ENCODE results near the gene MGAT5B. TPM values are rescaled to one million over a fixed set of nuclear protein-coding genes. Genes with fewer than 3 reads are reported as not detected.
A peak's percentile ranks its signal among the peaks of the same experiment; 100 is the strongest.

The MGAT5B gene
- total and polyA plus RNA-seq, 2 donors from 2014 or later, result 0.56 to 2.3 TPM

GRCh38 chr17:76926237-76926866, 58.1 kb downstream of the MGAT5B start:
- peaks cover 0 to 5% (median 0%) of the 10 kb centered on the region in 3 donors for H3K4me1 ChIP-seq (ENCODE audit: control insufficient read depth in 2 of 3, insufficient read depth in 2 of 3, low read depth in 1 of 3, low read length in 3 of 3)
- TF ChIP-seq CTCF (IDR thresholded peaks at IDR 0.05; ENCODE audit: borderline replicate concordance, extremely low read depth, insufficient read depth), result no peak
- no peak overlapping the region for H3K27ac ChIP-seq (ENCODE audit: low read depth in 2 of 2, low read length in 2 of 2)
- FAIRE-seq (no peak), DNase-seq (peak in 1 of 5 donors; percentile 58)
- no peaks in the 10 kb centered on the region for H3K27me3 ChIP-seq (ENCODE audit: control insufficient read depth, insufficient read depth, low read length)
- H3K36me3 ChIP-seq (ENCODE audit: control insufficient read depth in 2 of 3, insufficient read depth in 3 of 3, low read length in 3 of 3), result no peaks in the 10 kb centered on the region
- H3K9ac ChIP-seq (ENCODE audit: low read length in 3 of 3), result no peak overlapping the region
- H3K4me3 ChIP-seq (ENCODE audit: low read length in 3 of 3), result no peak overlapping the region
- no peaks in the 10 kb centered on the region for H3K9me3 ChIP-seq (ENCODE audit: control insufficient read depth in 2 of 3, insufficient read depth in 1 of 3, low read length in 3 of 3)
- intact Hi-C loops (cut with DNase I), result no loop called here

GRCh38 chr17:76927577-76927976, 59.4 kb downstream of the MGAT5B start:
- H3K27me3 ChIP-seq (ENCODE audit: control insufficient read depth, insufficient read depth, low read length), result no peaks in the 10 kb centered on the region
- H3K4me1 ChIP-seq (ENCODE audit: control insufficient read depth in 2 of 3, insufficient read depth in 2 of 3, low read depth in 1 of 3, low read length in 3 of 3), result peaks cover 0 to 5% (median 0%) of the 10 kb centered on the region in 3 donors
- peak in 1 of 5 donors; percentile 39 for DNase-seq
- no peak for TF ChIP-seq CTCF (IDR thresholded peaks at IDR 0.05; ENCODE audit: borderline replicate concordance, extremely low read depth, insufficient read depth)
- no peak for FAIRE-seq
- no peak overlapping the region for H3K27ac ChIP-seq (ENCODE audit: low read depth in 2 of 2, low read length in 2 of 2)
- H3K4me3 ChIP-seq (ENCODE audit: low read length in 3 of 3), result no peak overlapping the region
- H3K36me3 ChIP-seq (ENCODE audit: control insufficient read depth in 2 of 3, insufficient read depth in 3 of 3, low read length in 3 of 3), result no peaks in the 10 kb centered on the region
- no peak overlapping the region for H3K9ac ChIP-seq (ENCODE audit: low read length in 3 of 3)
- no peaks in the 10 kb centered on the region for H3K9me3 ChIP-seq (ENCODE audit: control insufficient read depth in 2 of 3, insufficient read depth in 1 of 3, low read length in 3 of 3)
- intact Hi-C loops (cut with DNase I), result no loop called here

- H3K27me3 ChIP-seq (ENCODE audit: control insufficient read depth, insufficient read depth, low read length), result no peaks in the 10 kb centered on the region
- DNase-seq, result no peak
- no peak overlapping the region for H3K27ac ChIP-seq (ENCODE audit: low read depth in 2 of 2, low read length in 2 of 2)
- H3K4me1 ChIP-seq (ENCODE audit: control insufficient read depth in 2 of 3, insufficient read depth in 2 of 3, low read depth in 1 of 3, low read length in 3 of 3), result peaks cover 0 to 5% (median 0%) of the 10 kb centered on the region in 3 donors
- TF ChIP-seq CTCF (IDR thresholded peaks at IDR 0.05; ENCODE audit: borderline replicate concordance, extremely low read depth, insufficient read depth), result no peak
- no peaks in the 10 kb centered on the region for H3K9me3 ChIP-seq (ENCODE audit: control insufficient read depth in 2 of 3, insufficient read depth in 1 of 3, low read length in 3 of 3)
- H3K4me3 ChIP-seq (ENCODE audit: low read length in 3 of 3), result no peak overlapping the region
- intact Hi-C loops (cut with DNase I), result no loop called here
- H3K36me3 ChIP-seq (ENCODE audit: control insufficient read depth in 2 of 3, insufficient read depth in 3 of 3, low read length in 3 of 3), result no peaks in the 10 kb centered on the region
- no peak for FAIRE-seq
- no peak overlapping the region for H3K9ac ChIP-seq (ENCODE audit: low read length in 3 of 3)
These were observed 59.8 kb downstream of the MGAT5B start for GRCh38 chr17:76927982-76928381.

- no peak overlapping the region for H3K4me3 ChIP-seq (ENCODE audit: low read length in 3 of 3)
- H3K36me3 ChIP-seq (ENCODE audit: control insufficient read depth in 2 of 3, insufficient read depth in 3 of 3, low read length in 3 of 3), result no peaks in the 10 kb centered on the region
- no peak for TF ChIP-seq CTCF (IDR thresholded peaks at IDR 0.05; ENCODE audit: borderline replicate concordance, extremely low read depth, insufficient read depth)
- DNase-seq, result no peak
- no peak overlapping the region for H3K27ac ChIP-seq (ENCODE audit: low read depth in 2 of 2, low read length in 2 of 2)
- intact Hi-C loops (cut with DNase I), result no loop called here
- H3K4me1 ChIP-seq (ENCODE audit: control insufficient read depth in 2 of 3, insufficient read depth in 2 of 3, low read depth in 1 of 3, low read length in 3 of 3), result peaks cover 0 to 5% (median 0%) of the 10 kb centered on the region in 3 donors
- no peak overlapping the region for H3K9ac ChIP-seq (ENCODE audit: low read length in 3 of 3)
- H3K9me3 ChIP-seq (ENCODE audit: control insufficient read depth in 2 of 3, insufficient read depth in 1 of 3, low read length in 3 of 3), result no peaks in the 10 kb centered on the region
- H3K27me3 ChIP-seq (ENCODE audit: control insufficient read depth, insufficient read depth, low read length), result no peaks in the 10 kb centered on the region
- no peak for FAIRE-seq
These were observed 60.9 kb downstream of the MGAT5B start for GRCh38 chr17:76929148-76929547.
